Hematopoietic multipotent progenitor cell treated with erythropoietin and hydrocortisone succinate and interleukin-3 and kit ligand, for 6 days (in vitro differentiated cells): ENCODE results near the gene DOCK3.

Experiments used
- DNase-seq: peaks from one replicate; pipeline ENCODE4 v3.0.0-alpha.2; 2015

The DOCK3 gene

GRCh38 chr3:51393134-51393495, 718.4 kb downstream of the DOCK3 start:
- no peak for DNase-seq

GRCh38 chr3:51393564-51393963, 718.8 kb downstream of the DOCK3 start:
- DNase-seq, result no peak

GRCh38 chr3:51394541-51394940, 719.8 kb downstream of the DOCK3 start:
- DNase-seq, result no peak

GRCh38 chr3:51395493-51396213, 720.9 kb downstream of the DOCK3 start:
- no peak for DNase-seq

- no peak for DNase-seq
Measured at GRCh38 chr3:51396401-51396800, 721.7 kb downstream of the DOCK3 start.

GRCh38 chr3:51397392-51397791, 722.7 kb downstream of the DOCK3 start:
- DNase-seq, result no peak

GRCh38 chr3:51398595-51399310, 724.0 kb downstream of the DOCK3 start:
- no peak for DNase-seq

GRCh38 chr3:51400166-51400565, 725.4 kb downstream of the DOCK3 start:
- DNase-seq, result no peak

- no peak for DNase-seq
Measured at GRCh38 chr3:51401735-51402134, 727.0 kb downstream of the DOCK3 start.

- no peak for DNase-seq
Measured at GRCh38 chr3:51403675-51404074, 728.9 kb downstream of the DOCK3 start.

- DNase-seq, result no peak
Measured at GRCh38 chr3:51408021-51408420, 733.3 kb downstream of the DOCK3 start.

GRCh38 chr3:51408813-51409212, 734.1 kb downstream of the DOCK3 start:
- DNase-seq, result no peak

GRCh38 chr3:51422211-51422610, 747.5 kb downstream of the DOCK3 start:
- DNase-seq, result no peak

- DNase-seq, result no peak
Measured at GRCh38 chr3:51426921-51427320, 752.2 kb downstream of the DOCK3 start.

- no peak for DNase-seq
Measured at GRCh38 chr3:51429138-51429537, 754.4 kb downstream of the DOCK3 start.
